Fibroblast of the aortic adventitia (primary cell): Measurements from ENCODE around the gene PDHX. TPM values are rescaled to one million over a fixed set of nuclear protein-coding genes. Genes with fewer than 3 reads are reported as not detected.

ENCODE experiments used
- DNase-seq: peaks from one replicate; pipeline ENCODE4 v3.0.0-alpha.2; 2010; ENCODE audit warnings: low read depth
- H3K4me3 ChIP-seq: 2 replicates; pipeline ENCODE4 v1.5.1; 2011; ENCODE audit warnings: low read depth, mild to moderate bottlenecking, control low read depth, low read length, moderate library complexity
- CTCF ChIP-seq: IDR thresholded peaks from 2 replicates; pipeline ENCODE4 v1.5.1; 2011; ENCODE audit warnings: mild to moderate bottlenecking, low read length, control low read depth, inconsistent platforms; ENCODE audit not compliant: insufficient read depth
- total RNA-seq: library from RNA; depleted of rRNA; stranded (reverse); fragments of >200 nt; gene quantifications from 2 replicates; pipeline ENCODE4 v1.2.3, GENCODE V29; 2012; ENCODE audit warnings: low replicate concordance

The PDHX gene
- total RNA-seq, 1 donor = 36.6 TPM

GRCh38 chr11:34897171-34897870, 19.1 kb upstream of the PDHX start:
- no peak overlapping the region for H3K4me3 ChIP-seq
- TF ChIP-seq CTCF = no peak
- DNase-seq = no peak

GRCh38 chr11:34898474-34898873, 17.9 kb upstream of the PDHX start:
- H3K4me3 ChIP-seq = no peak overlapping the region
- DNase-seq = no peak
- TF ChIP-seq CTCF = no peak

GRCh38 chr11:34899633-34900016, 16.8 kb upstream of the PDHX start:
- H3K4me3 ChIP-seq = no peak overlapping the region
- DNase-seq = no peak
- no peak for TF ChIP-seq CTCF

- DNase-seq = no peak
- no peak for TF ChIP-seq CTCF
- no peak overlapping the region for H3K4me3 ChIP-seq
These were observed 11.9 kb upstream of the PDHX start for GRCh38 chr11:34904421-34904955.

GRCh38 chr11:34905666-34906065, 10.8 kb upstream of the PDHX start:
- DNase-seq = no peak
- TF ChIP-seq CTCF = no peak
- no peak overlapping the region for H3K4me3 ChIP-seq

GRCh38 chr11:34907934-34908593, 8.4 kb upstream of the PDHX start:
- H3K4me3 ChIP-seq = no peak overlapping the region
- no peak for DNase-seq
- TF ChIP-seq CTCF = no peak
